NCI-H748 treated with DMSO at 0.1 percent for 48 hours (cell line): Measurements from ENCODE around the gene ZFAND6.
"Not testable (repeated sequence)": the region's sequence is repeated elsewhere in the genome, so short reads cannot be mapped to it uniquely, and the experiment has no call there.

Experiments
- DNase-seq: peaks from one replicate; lab custom pipeline; 2025; lab: John Stamatoyannopoulos, UW

The ZFAND6 gene

GRCh38 chr15:80058851-80059785, at the start of gene ZFAND6:
Gene ZFAND6, plus strand, starts transcription at chr15:80059676. Its CDS starts 60,669 bp downstream, at chr15:80120345.
- peak; percentile 79 for DNase-seq

DNA sequence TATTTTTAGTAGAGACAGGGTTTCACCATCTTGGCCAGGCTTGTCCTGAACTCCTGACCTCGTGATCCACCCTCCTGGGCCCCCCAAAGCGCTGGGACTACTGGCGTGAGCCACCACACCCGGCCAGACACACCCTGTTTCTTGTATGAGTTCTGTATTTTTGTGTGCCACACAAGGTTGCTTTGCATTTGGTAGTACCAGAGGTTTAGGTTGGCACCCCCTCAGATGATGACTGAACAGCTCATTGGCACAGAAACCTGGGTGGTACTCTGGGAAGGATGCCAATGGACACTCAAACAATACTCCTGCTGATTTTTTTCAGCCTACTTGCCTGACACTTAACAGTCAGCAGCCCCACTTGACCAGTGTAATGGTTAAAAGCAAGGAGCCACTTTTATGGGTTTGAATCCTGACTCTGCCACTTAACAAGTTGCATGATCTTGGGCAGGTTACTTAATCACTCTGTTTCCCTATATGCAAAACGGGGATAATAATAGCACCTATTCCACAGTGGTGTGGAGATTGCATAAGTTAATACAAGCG, 49.3 kb upstream of the ZFAND6 start:
- DNase-seq = no peak

GRCh38 chr15:80011041-80011523, 48.4 kb upstream of the ZFAND6 start:
- not testable (repeated sequence) for DNase-seq

DNA sequence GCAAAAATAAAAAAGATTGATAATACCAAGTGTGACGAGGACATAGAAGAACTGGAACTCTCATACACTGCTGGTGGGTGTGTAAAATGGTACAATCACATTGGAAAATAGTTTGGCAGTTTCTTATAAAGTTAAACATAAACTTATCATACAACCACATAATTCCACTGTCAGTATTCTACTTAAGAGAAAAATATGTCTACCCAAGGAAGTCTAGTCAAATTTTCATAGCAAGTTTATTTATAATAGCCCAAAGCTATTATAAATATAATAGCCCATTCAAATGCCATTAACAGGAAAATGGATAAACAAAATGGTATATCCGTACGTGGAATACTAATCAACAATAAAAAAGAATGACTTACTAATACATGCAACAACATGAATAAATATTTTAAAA, 47.9 kb upstream of the ZFAND6 start:
- no peak for DNase-seq

DNA sequence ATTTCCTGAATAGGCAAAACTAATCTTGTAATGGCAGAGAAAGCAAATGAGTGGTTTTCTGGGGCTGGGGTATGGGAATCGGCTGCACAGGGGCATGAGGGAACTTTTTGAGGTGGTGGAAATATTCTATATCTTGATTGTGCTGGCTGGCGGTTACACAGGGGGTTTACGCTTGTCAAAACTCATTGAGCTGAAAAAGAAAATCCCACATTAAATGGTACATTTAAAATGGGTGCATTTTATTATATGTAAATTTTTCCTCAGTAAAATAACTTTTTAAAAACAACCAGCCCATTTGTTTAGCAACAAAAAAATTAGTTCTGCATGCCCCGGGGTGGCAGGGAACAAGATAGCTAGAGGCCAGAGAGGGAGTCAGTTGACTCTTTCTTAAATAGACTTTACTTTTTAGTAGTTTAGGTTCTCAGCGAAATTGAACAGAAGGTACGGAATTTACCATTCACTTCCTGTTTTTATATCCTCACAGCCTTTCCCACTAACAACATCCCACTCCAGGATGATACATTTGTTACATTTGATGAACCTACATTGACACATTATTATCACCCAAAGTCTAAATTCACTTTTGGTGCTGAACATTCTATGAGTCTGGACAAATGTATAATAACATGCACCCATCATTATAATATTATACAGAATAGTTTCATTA, 47.3 kb upstream of the ZFAND6 start:
- DNase-seq = no peak

- DNase-seq = not testable (repeated sequence)
Measured at GRCh38 chr15:80014186-80014585, 45.3 kb upstream of the ZFAND6 start.

DNA sequence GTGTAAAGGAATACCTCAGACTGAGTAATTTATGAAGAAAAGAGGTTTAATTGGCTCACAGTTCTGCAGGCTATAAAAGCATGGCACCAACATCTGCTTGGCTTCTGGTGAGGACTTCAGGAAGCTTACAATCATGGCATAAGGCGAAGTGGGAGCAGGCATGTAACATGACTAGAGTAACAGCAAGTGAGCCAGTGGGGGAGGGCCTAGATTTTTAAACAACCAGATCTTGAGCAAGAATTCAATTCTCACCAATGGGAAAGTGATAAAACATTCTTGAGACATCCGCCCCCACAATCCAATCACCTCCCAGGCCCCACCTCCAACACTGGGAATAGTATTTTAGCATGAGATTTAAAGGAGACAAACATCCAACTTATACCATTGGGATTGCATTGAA, 44.3 kb upstream of the ZFAND6 start:
- no peak for DNase-seq

GRCh38 chr15:80016506-80016905, 43.0 kb upstream of the ZFAND6 start:
- DNase-seq = not testable (repeated sequence)

GRCh38 chr15:80017139-80017538, 42.3 kb upstream of the ZFAND6 start:
- not testable (repeated sequence) for DNase-seq

GRCh38 chr15:80019168-80019745, 40.2 kb upstream of the ZFAND6 start:
- DNase-seq = no peak

- not testable (repeated sequence) for DNase-seq
Measured at GRCh38 chr15:80020149-80020548, 39.3 kb upstream of the ZFAND6 start.

GRCh38 chr15:80020731-80021130, 38.7 kb upstream of the ZFAND6 start:
- DNase-seq = no peak

DNA sequence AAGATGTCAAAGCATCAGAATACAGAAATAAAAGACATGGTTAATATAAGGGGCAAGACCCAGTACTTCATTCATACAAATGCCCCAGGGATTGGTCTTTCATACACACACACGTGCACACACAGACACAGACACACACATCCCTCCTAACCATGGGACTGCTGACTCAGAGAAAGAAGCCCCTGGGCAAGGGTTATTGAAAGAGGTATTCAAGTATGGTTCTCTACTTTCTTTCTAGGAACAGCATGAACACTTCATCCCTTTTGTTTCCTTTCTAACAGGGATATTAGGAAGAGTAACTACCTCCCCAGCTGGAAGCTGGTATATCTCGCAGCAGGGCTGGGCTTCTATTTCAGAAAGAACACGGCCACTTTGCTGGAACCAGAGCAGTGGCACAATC, 33.2 kb upstream of the ZFAND6 start:
- DNase-seq = no peak

DNA sequence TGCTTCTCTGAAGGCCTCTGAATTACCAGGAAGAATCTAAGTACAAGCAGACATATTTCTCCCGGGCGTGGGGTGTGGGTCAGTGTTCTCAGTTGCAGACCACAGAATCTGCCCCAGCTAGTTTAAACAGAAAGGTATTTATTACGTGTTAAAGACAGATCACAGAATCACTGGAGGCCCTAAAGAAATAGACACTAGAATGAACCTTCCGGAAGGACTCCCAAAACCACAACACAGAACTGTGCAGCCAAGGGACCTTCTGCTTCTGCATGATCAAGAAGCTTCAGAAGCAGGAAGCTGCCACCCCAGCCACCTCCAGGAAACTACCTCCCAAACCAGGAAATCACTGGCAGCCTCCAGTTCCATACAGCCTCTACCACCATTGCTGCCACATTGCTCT, 32.7 kb upstream of the ZFAND6 start:
- DNase-seq = no peak

- DNase-seq = no peak
Measured at GRCh38 chr15:80028937-80029336, 30.5 kb upstream of the ZFAND6 start.

GRCh38 chr15:80031841-80032240, 27.6 kb upstream of the ZFAND6 start:
- peak; percentile 45 for DNase-seq

DNA sequence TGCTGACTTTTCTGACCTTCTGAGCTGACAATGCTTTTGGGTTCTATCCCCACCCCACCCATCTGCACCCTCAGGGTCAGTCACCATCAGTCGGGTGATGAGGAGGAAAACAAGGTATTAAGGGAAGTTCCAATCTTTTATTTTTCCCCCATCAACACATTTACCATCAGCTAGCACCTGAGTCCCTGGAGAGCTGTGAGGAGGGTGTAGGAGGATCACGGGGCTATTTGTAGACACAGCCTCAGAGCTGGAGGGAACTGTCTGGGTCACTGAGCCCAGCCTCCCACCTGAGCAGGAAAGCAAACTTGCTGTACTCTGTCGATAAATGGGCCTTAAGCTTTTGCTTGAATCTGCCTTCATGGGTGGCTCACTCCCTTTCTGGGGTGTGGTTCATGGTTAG, 24.8 kb upstream of the ZFAND6 start:
- no peak for DNase-seq

DNA sequence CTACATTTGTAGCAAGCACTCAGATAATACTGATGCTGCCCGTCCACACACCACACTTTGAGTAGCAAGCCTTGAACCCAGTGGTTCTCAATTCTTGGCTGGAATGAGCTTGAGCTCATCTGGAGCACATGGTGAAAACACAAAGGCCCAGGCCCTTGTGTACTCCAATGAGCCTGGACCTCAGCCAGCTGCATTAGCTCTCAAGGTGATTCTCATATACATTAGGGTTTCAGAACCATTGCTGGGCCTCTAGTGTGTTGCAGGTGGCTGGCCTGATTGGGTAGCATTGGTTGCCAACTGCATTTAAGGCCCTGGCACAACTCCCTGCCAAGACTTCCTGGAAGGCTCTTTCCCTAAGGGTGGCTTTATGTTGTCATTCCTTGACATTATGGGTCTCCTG, 23.4 kb upstream of the ZFAND6 start:
- no peak for DNase-seq

GRCh38 chr15:80041494-80042253, 17.8 kb upstream of the ZFAND6 start:
- no peak for DNase-seq

GRCh38 chr15:80042568-80042967, 16.9 kb upstream of the ZFAND6 start:
- no peak for DNase-seq

- DNase-seq = not testable (repeated sequence)
Measured at GRCh38 chr15:80045219-80045618, 14.3 kb upstream of the ZFAND6 start.

DNA sequence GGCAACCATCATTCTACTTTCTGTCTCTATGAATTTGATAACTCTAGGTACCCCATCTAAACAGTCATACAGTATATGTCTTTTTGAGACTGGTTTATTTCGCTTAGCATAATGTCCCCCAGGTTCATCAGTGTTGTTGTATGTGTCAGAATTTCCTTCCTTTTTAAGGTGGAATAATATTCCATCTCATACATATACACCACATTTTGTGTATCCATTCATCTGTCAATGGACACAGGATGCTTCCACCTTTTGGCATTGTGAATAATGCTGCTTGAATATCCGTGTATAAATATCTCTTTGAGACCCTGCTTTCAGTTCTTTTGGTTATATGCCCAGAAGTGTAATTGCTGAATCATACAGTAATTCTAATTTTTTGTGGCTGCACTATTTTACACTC, 10.4 kb upstream of the ZFAND6 start:
- no peak for DNase-seq
